MM.1S (cell line): ENCODE data around the gene ALPI.
"Not testable (repeated sequence)": the region's sequence is repeated elsewhere in the genome, so short reads cannot be mapped to it uniquely, and the experiment has no call there.

Experiments used
- DNase-seq: peaks from one replicate; pipeline ENCODE4 v3.0.0-alpha.2; 2015
- H2AFZ ChIP-seq: fragments of 300-600 bp; sonication (generic); 2 replicates; pipeline ENCODE4 v1.6.0; 2016; ENCODE audit warnings: antibody characterized with exemption, low read length
- H3F3A ChIP-seq: fragments of 300-600 bp; sonication (generic); 2 replicates; pipeline ENCODE4 v1.6.1; 2016; ENCODE audit warnings: mild to moderate bottlenecking, antibody characterized with exemption, low read length, moderate library complexity, mixed read lengths; ENCODE audit not compliant: insufficient read depth
- H3K27ac ChIP-seq: fragments of 300-600 bp; sonication (generic); 2 replicates; pipeline ENCODE4 v1.5.1; 2016; ENCODE audit warnings: mild to moderate bottlenecking, low read length
- H3K27me3 ChIP-seq: fragments of 300-600 bp; sonication (generic); replicated peaks from 2 replicates; pipeline ENCODE4 v1.6.0; 2016; ENCODE audit warnings: low read length; ENCODE audit not compliant: insufficient read depth
- H3K36me3 ChIP-seq: fragments of 300-600 bp; sonication (generic); replicated peaks from 2 replicates; pipeline ENCODE4 v1.6.1; 2016; ENCODE audit warnings: mild to moderate bottlenecking, low read length, mixed read lengths; ENCODE audit not compliant: insufficient read depth
- H3K4me1 ChIP-seq: fragments of 300-600 bp; sonication (generic); 2 replicates; pipeline ENCODE4 v1.6.1; 2016; ENCODE audit warnings: low read length, mixed read lengths
- H3K4me2 ChIP-seq: fragments of 300-600 bp; sonication (generic); 2 replicates; pipeline ENCODE4 v1.6.0; 2016; ENCODE audit warnings: low read depth, low read length
- H3K4me3 ChIP-seq: fragments of 300-600 bp; sonication (generic); 2 replicates; pipeline ENCODE4 v1.5.1; 2016; ENCODE audit warnings: low read length, mixed read lengths
- H3K79me2 ChIP-seq: fragments of 300-600 bp; sonication (generic); 2 replicates; pipeline ENCODE4 v1.6.1; 2016; ENCODE audit warnings: mixed run types, low read length, mixed read lengths
- H3K9ac ChIP-seq: fragments of 300-600 bp; sonication (generic); 2 replicates; pipeline ENCODE4 v1.6.1; 2016; ENCODE audit warnings: low read length, mixed read lengths
- H3K9me2 ChIP-seq: fragments of 300-600 bp; sonication (generic); replicated peaks from 2 replicates; pipeline ENCODE4 v1.6.1; 2016; ENCODE audit warnings: mild to moderate bottlenecking, low read length, mixed read lengths; ENCODE audit not compliant: insufficient read depth
- H3K9me3 ChIP-seq: fragments of 300-600 bp; sonication (generic); replicated peaks from 2 replicates; pipeline ENCODE4 v1.6.1; 2016; ENCODE audit warnings: mild to moderate bottlenecking, low read length, mixed read lengths; ENCODE audit not compliant: insufficient read depth
- H4K20me1 ChIP-seq: fragments of 300-600 bp; sonication (generic); 2 replicates; pipeline ENCODE4 v1.6.1; 2016; ENCODE audit warnings: mild to moderate bottlenecking, low read length, moderate library complexity, mixed read lengths; ENCODE audit not compliant: insufficient read depth
- CTCF ChIP-seq: fragments of 300-600 bp; sonication (generic); IDR thresholded peaks from 2 replicates; pipeline ENCODE4 v1.5.1; 2016; ENCODE audit warnings: antibody characterized with exemption, low read length, mixed read lengths
- EZH2 ChIP-seq: fragments of 300-600 bp; sonication (generic); optimal IDR thresholded peaks from 2 replicates; pipeline ENCODE3; 2017; ENCODE audit warnings: low read depth, mild to moderate bottlenecking, antibody characterized with exemption, low read length, mixed read lengths
- EZH2phosphoT487 ChIP-seq: fragments of 300-600 bp; sonication (generic); IDR thresholded peaks from 2 replicates; pipeline ENCODE4 v1.6.1; 2018; ENCODE audit warnings: antibody characterized with exemption, low read length

Gene ALPI

GRCh38 chr2:232444409-232445148 lies 11.4 kb upstream of the ALPI start:
- H3K9me2 ChIP-seq: no peaks in the 10 kb centered on the region

GRCh38 chr2:232445149-232445885 lies 10.6 kb upstream of the ALPI start:
- not testable (repeated sequence) for H4K20me1 ChIP-seq, H3K9me3 ChIP-seq, H3K4me1 ChIP-seq, H3K79me2 ChIP-seq, H3K9me2 ChIP-seq, H3K36me3 ChIP-seq, H2AFZ ChIP-seq, H3K4me3 ChIP-seq, H3F3A ChIP-seq, H3K9ac ChIP-seq, DNase-seq, H3K27me3 ChIP-seq, H3K27ac ChIP-seq, H3K4me2 ChIP-seq

More at GRCh38 chr2:232444409-232445148, 11.4 kb upstream of the ALPI start:
- Histone ChIP-seq H3K4me1 (no peaks in the 10 kb centered on the region), H3K4me3 (no peak overlapping the region), H3K79me2 (no peaks in the 10 kb centered on the region), H3K36me3 (no peaks in the 10 kb centered on the region), H3K27me3 (no peaks in the 10 kb centered on the region), H2AFZ (peak overlapping the region; percentile 65), H3F3A (no peaks in the 10 kb centered on the region), H3K9me3 (no peaks in the 10 kb centered on the region), H3K4me2 (no peak overlapping the region), H3K9ac (no peak overlapping the region), H3K27ac (no peak overlapping the region), H4K20me1 (no peaks in the 10 kb centered on the region)
- TF ChIP-seq CTCF (peak; percentile 52), EZH2 (no peak), EZH2phosphoT487 (no peak)
- peak; percentile 57 for DNase-seq

- not testable (repeated sequence) for H3K4me3 ChIP-seq, H3K4me1 ChIP-seq, H3K9me2 ChIP-seq, H3K27ac ChIP-seq, DNase-seq, H3K79me2 ChIP-seq, H3K4me2 ChIP-seq, H3K27me3 ChIP-seq, H4K20me1 ChIP-seq, H3F3A ChIP-seq, H3K36me3 ChIP-seq, H3K9ac ChIP-seq, H3K9me3 ChIP-seq, H2AFZ ChIP-seq
- TF ChIP-seq CTCF: peak; percentile 39
Observed at GRCh38 chr2:232446266-232446777, 9.6 kb upstream of the ALPI start.

GRCh38 chr2:232447091-232447620 lies 8.8 kb upstream of the ALPI start:
- Histone ChIP-seq H3K9me2 (no peaks in the 10 kb centered on the region), H3F3A (no peaks in the 10 kb centered on the region), H3K27ac (no peak overlapping the region), H3K4me3 (no peak overlapping the region), H3K9me3 (no peaks in the 10 kb centered on the region), H3K4me1 (no peaks in the 10 kb centered on the region), H3K79me2 (no peaks in the 10 kb centered on the region), H3K9ac (no peak overlapping the region), H3K4me2 (no peak overlapping the region), H4K20me1 (no peaks in the 10 kb centered on the region), H2AFZ (no peak overlapping the region), H3K27me3 (no peaks in the 10 kb centered on the region), H3K36me3 (no peaks in the 10 kb centered on the region)
- DNase-seq: no peak
- no peak for TF ChIP-seq CTCF
- TF ChIP-seq EZH2phosphoT487: no peak
- TF ChIP-seq EZH2: no peak
